ENCODE measurements around the gene SGCA. TPM values are rescaled to one million over a fixed set of nuclear protein-coding genes. Genes with fewer than 3 reads are reported as not detected.

Gene SGCA
- total and polyA plus RNA-seq, 2 of the 13 experiments (the other 11 are each of a cell fraction or from before 2014, with no cell fraction given), result not detected

GRCh38 chr17:50220811-50221210, 55.0 kb downstream of the SGCA start:
- intact Hi-C loops (cut with micrococcal nuclease; ENCODE audit: unreplicated experiment) (no loop called here), in situ Hi-C loops (cut with HindIII; ENCODE audit: extremely low pct_ligation_motif_present, low pct_unique_long_range_greater_than_20kb) (no loop called here)
- Histone ChIP-seq H3K36me3 (replicated peaks in 1 of 2; ENCODE audit: control insufficient read depth in 1 of 2, insufficient read depth in 2 of 2, low read length in 2 of 2) (no peaks in the 10 kb centered on the region), H3K9me3 (ENCODE audit: low read length) (peaks cover 13% of the 10 kb centered on the region), H3K27me3 (ENCODE audit: control insufficient read depth in 1 of 2, insufficient read depth in 2 of 2, low read length in 2 of 2) (no peaks in the 10 kb centered on the region; a peak in 1 of 5 replicates), H3K79me2 (ENCODE audit: insufficient read depth, low read length) (no peaks in the 10 kb centered on the region), H3K27ac (ENCODE audit: extremely low read length, insufficient read depth, low read length) (no peak overlapping the region), H3K4me2 (ENCODE audit: low read depth, low read length) (no peak overlapping the region), H4K20me1 (ENCODE audit: insufficient read depth, low read length) (no peaks in the 10 kb centered on the region), H3K4me1 (ENCODE audit: insufficient read depth, low read length) (peaks cover 40% of the 10 kb centered on the region), H3K4me3 (replicated peaks in 1 of 3; ENCODE audit: insufficient read depth in 1 of 3, low read depth in 2 of 3, low read length in 3 of 3) (no peak overlapping the region), H3K9ac (ENCODE audit: insufficient read depth, low read depth, low read length) (no peak overlapping the region), H2AFZ (ENCODE audit: low read length) (no peak overlapping the region)
- WGBS (ENCODE audit: low lambda C conversion rate), result 90% methylated on average over 15 of the region's 15 CpGs
- BruUV-seq (replicated peaks), result no TSS peak
- peak; percentile 6; the same call in 1 of the 3 replicates for ATAC-seq
- no peak for DNase-seq (ENCODE audit: low spot score)
- ChIA-PET CTCF (ENCODE audit: low intra/inter-chr PET ratio, low total read pairs) (no interaction called here), POLR2A (no interaction called here)
- TF ChIP-seq SAFB2 (CRISPR knock-in tag; IDR thresholded peaks at IDR 0.05; ENCODE audit: borderline replicate concordance, low read depth) (no peak), ADNP (CRISPR knock-in tag; IDR thresholded peaks at IDR 0.05) (no peak), SIX4 (CRISPR knock-in tag; IDR thresholded peaks at IDR 0.05) (no peak), NFE2L1 (CRISPR knock-in tag; IDR thresholded peaks at IDR 0.05; ENCODE audit: borderline replicate concordance) (0 out of 2 replicates have a peak, but pooled peaks have one; percentile 48), PRDM10 (CRISPR knock-in tag; IDR thresholded peaks at IDR 0.05; ENCODE audit: low read depth) (no peak)
- no peak for FAIRE-seq
